HFF-Myc (cell line): ENCODE measurements around the gene ARL15.

Experiments used
- DNase-seq: peaks from one replicate; pipeline ENCODE4 v3.0.0-alpha.2; 2011; ENCODE audit warnings: low read depth; ENCODE audit errors: extremely low read depth
- H3K4me3 ChIP-seq: replicated peaks from 2 replicates; pipeline ENCODE4 v1.5.1; 2011; ENCODE audit warnings: low read depth, mild to moderate bottlenecking, control low read depth, low read length
- TF ChIP-seq, protein P1 (sequence below): IDR thresholded peaks from 2 replicates; pipeline ENCODE4 v1.5.1; 2012; ENCODE audit warnings: mild to moderate bottlenecking, low read depth, low read length, control low read depth; ENCODE audit errors: missing control alignments

ARL15 gene

GRCh38 chr5:54224103-54224826, 86.1 kb downstream of the ARL15 start:
- H3K4me3 ChIP-seq: no peak overlapping the region
- TF ChIP-seq, protein P1, sequence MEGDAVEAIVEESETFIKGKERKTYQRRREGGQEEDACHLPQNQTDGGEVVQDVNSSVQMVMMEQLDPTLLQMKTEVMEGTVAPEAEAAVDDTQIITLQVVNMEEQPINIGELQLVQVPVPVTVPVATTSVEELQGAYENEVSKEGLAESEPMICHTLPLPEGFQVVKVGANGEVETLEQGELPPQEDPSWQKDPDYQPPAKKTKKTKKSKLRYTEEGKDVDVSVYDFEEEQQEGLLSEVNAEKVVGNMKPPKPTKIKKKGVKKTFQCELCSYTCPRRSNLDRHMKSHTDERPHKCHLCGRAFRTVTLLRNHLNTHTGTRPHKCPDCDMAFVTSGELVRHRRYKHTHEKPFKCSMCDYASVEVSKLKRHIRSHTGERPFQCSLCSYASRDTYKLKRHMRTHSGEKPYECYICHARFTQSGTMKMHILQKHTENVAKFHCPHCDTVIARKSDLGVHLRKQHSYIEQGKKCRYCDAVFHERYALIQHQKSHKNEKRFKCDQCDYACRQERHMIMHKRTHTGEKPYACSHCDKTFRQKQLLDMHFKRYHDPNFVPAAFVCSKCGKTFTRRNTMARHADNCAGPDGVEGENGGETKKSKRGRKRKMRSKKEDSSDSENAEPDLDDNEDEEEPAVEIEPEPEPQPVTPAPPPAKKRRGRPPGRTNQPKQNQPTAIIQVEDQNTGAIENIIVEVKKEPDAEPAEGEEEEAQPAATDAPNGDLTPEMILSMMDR: no peak
- DNase-seq: no peak

GRCh38 chr5:54222336-54222735, 88.0 kb downstream of the ARL15 start:
- TF ChIP-seq, protein P1: no peak
- no peak overlapping the region for H3K4me3 ChIP-seq
- DNase-seq: no peak

GRCh38 chr5:54221135-54221534, 89.2 kb downstream of the ARL15 start:
- H3K4me3 ChIP-seq: no peak overlapping the region
- TF ChIP-seq, protein P1: no peak
- DNase-seq: no peak

DNA sequence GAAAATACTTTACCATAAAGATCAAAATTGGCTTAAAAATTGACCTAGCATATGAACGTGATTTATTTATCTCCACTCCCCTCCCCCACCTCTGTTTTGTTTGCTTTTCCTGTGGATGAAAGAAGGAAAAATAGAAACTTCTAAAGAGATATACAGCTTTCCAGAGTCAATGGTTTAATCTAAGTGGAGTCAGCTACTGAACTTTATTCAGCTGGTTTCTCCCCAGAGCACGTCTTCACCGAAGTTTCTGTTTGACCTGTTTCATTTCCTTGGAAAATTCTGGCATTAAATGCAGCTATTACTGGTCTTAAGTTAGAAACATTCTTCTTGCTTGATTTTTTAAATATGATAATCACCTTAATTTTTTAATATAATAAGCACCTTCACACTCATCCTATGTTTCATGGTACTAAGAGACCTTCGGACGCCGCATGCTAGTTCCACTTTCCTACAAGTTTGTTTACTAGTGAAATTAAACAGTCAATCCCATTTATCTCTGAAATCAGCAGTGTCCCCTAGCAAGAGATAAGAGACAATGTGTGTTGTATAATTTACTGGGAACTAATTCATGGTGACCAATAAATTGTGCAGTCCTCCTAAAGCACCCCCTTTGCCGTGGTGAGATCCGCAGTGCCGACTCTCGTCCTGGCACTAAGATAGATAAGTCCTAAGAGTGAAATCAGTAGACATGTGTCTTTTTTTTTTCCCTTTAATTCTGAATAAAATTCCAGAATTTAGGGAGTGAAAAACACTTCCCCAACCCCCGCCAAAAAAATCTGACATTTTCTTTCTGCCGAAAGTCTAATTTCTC, 89.9 kb downstream of the ARL15 start:
- no peak overlapping the region for H3K4me3 ChIP-seq
- no peak for DNase-seq
- TF ChIP-seq, protein P1: no peak

GRCh38 chr5:54217826-54218503, 92.4 kb downstream of the ARL15 start:
- TF ChIP-seq, protein P1: peak; percentile 71
- peak; percentile 52 for DNase-seq
- no peak overlapping the region for H3K4me3 ChIP-seq

- TF ChIP-seq, protein P1: no peak
- no peak for DNase-seq
- H3K4me3 ChIP-seq: no peak overlapping the region
Measured at GRCh38 chr5:54215233-54215736, 95.1 kb downstream of the ARL15 start.
